Loucy (cell line): ENCODE data around the gene DGCR8.
"Not testable (repeated sequence)": the region's sequence is repeated elsewhere in the genome, so short reads cannot be mapped to it uniquely, and the experiment has no call there.

Experiments
- H2AFZ ChIP-seq: fragments of 200-600 bp; sonication (generic); 2 replicates; pipeline ENCODE4 v1.6.0; 2016; ENCODE audit warnings: antibody characterized with exemption, mild to moderate bottlenecking, low read length, moderate library complexity
- H3F3A ChIP-seq: fragments of 200-600 bp; 2 replicates; pipeline ENCODE4 v1.6.0; 2016; ENCODE audit warnings: antibody characterized with exemption, low read depth, mild to moderate bottlenecking
- H3K27me3 ChIP-seq: fragments of 200-600 bp; sonication (generic); 2 replicates; pipeline ENCODE4 v1.6.1; 2014; ENCODE audit warnings: low read length, mild to moderate bottlenecking; ENCODE audit not compliant: insufficient read depth, poor library complexity, severe bottlenecking
- H3K36me3 ChIP-seq: fragments of 200-600 bp; sonication (generic); 2 replicates; pipeline ENCODE4 v1.6.1; 2016; ENCODE audit warnings: low read length; ENCODE audit not compliant: insufficient read depth
- H3K4me1 ChIP-seq: fragments of 200-600 bp; sonication (generic); 2 replicates; pipeline ENCODE4 v1.5.1; 2014; ENCODE audit warnings: low read length, mild to moderate bottlenecking; ENCODE audit not compliant: insufficient read depth, poor library complexity, severe bottlenecking
- H3K4me2 ChIP-seq: fragments of 200-600 bp; sonication (generic); 2 replicates; pipeline ENCODE4 v1.6.0; 2014; ENCODE audit warnings: antibody characterized with exemption, low read length, low read depth, mild to moderate bottlenecking; ENCODE audit not compliant: poor library complexity, severe bottlenecking
- H3K4me3 ChIP-seq: fragments of 200-600 bp; sonication (generic); 2 replicates; pipeline ENCODE4 v1.5.1; 2014; ENCODE audit warnings: low read length, mild to moderate bottlenecking, mixed read lengths; ENCODE audit not compliant: poor library complexity, severe bottlenecking
- H3K79me2 ChIP-seq: fragments of 200-600 bp; sonication (generic); 2 replicates; pipeline ENCODE4 v1.6.1; 2014; ENCODE audit warnings: low read length; ENCODE audit not compliant: insufficient read depth
- H3K9ac ChIP-seq: fragments of 200-600 bp; sonication (generic); 2 replicates; pipeline ENCODE4 v1.6.0; 2014; ENCODE audit warnings: mild to moderate bottlenecking, low read depth, low read length, moderate library complexity; ENCODE audit not compliant: poor library complexity, severe bottlenecking
- H3K9me2 ChIP-seq: fragments of 200-600 bp; sonication (generic); replicated peaks from 2 replicates; pipeline ENCODE4 v1.6.1; 2016; ENCODE audit warnings: low read depth, low read length, mixed read lengths
- H3K9me3 ChIP-seq: fragments of 200-600 bp; sonication (generic); 2 replicates; pipeline ENCODE4 v1.6.1; 2014; ENCODE audit warnings: mild to moderate bottlenecking, antibody characterized with exemption, low read length, low read depth; ENCODE audit not compliant: insufficient read depth
- H4K20me1 ChIP-seq: fragments of 200-600 bp; sonication (generic); 2 replicates; pipeline ENCODE4 v1.6.0; 2014; ENCODE audit warnings: antibody characterized with exemption, low read length, mild to moderate bottlenecking; ENCODE audit not compliant: insufficient read depth, poor library complexity, severe bottlenecking
- CTCF ChIP-seq: fragments of 200-600 bp; sonication (generic); conservative IDR thresholded peaks from 2 replicates; pipeline ENCODE4 v1.5.1; 2014; ENCODE audit warnings: mild to moderate bottlenecking, antibody characterized with exemption, low read length
- EZH2phosphoT487 ChIP-seq: fragments of 200-600 bp; IDR thresholded peaks from 2 replicates; pipeline ENCODE4 v1.6.1; 2018; ENCODE audit warnings: antibody characterized with exemption, mild to moderate bottlenecking, moderate library complexity, borderline replicate concordance

DGCR8 gene

GRCh38 chr22:20065896-20066616 is 14.0 kb upstream of the DGCR8 start:
- H3K9ac ChIP-seq: no peak overlapping the region
- no peak overlapping the region for H3K4me3 ChIP-seq
- no peak for TF ChIP-seq CTCF
- TF ChIP-seq EZH2phosphoT487: no peak
- H3K4me2 ChIP-seq: no peak overlapping the region
- H3K36me3 ChIP-seq: no peaks in the 10 kb centered on the region; the same call in 1 of the 2 replicates
- no peaks in the 10 kb centered on the region for H3K79me2 ChIP-seq
- no peaks in the 10 kb centered on the region for H3K27me3 ChIP-seq
- H3F3A ChIP-seq: no peaks in the 10 kb centered on the region
- H2AFZ ChIP-seq: no peak overlapping the region
- H3K9me3 ChIP-seq: no peaks in the 10 kb centered on the region
- H3K9me2 ChIP-seq: no peaks in the 10 kb centered on the region
- no peaks in the 10 kb centered on the region for H4K20me1 ChIP-seq
- H3K4me1 ChIP-seq: no peaks in the 10 kb centered on the region

GRCh38 chr22:20066617-20067383 is 13.2 kb upstream of the DGCR8 start:
- H3K79me2 ChIP-seq: no peaks in the 10 kb centered on the region
- H3K9ac ChIP-seq: no peak overlapping the region
- H3K4me1 ChIP-seq: no peaks in the 10 kb centered on the region
- TF ChIP-seq CTCF (no peak), EZH2phosphoT487 (no peak)
- no peaks in the 10 kb centered on the region for H3K9me3 ChIP-seq
- H4K20me1 ChIP-seq: no peaks in the 10 kb centered on the region
- no peaks in the 10 kb centered on the region for H3K9me2 ChIP-seq
- H3K4me3 ChIP-seq: no peak overlapping the region
- H3K4me2 ChIP-seq: no peak overlapping the region
- H2AFZ ChIP-seq: no peak overlapping the region
- H3K36me3 ChIP-seq: no peaks in the 10 kb centered on the region; the same call in 1 of the 2 replicates
- H3F3A ChIP-seq: no peaks in the 10 kb centered on the region
- no peaks in the 10 kb centered on the region for H3K27me3 ChIP-seq

- H2AFZ ChIP-seq, H3K27me3 ChIP-seq, H3K9me3 ChIP-seq, H3K4me1 ChIP-seq, H3K4me3 ChIP-seq, H4K20me1 ChIP-seq, H3K4me2 ChIP-seq, H3F3A ChIP-seq, H3K36me3 ChIP-seq, H3K79me2 ChIP-seq, H3K9me2 ChIP-seq, H3K9ac ChIP-seq: not testable (repeated sequence)
Measured at GRCh38 chr22:20067384-20067682, 12.7 kb upstream of the DGCR8 start.

- TF ChIP-seq CTCF (no peak), EZH2phosphoT487 (no peak)
- Histone ChIP-seq H2AFZ (no peak overlapping the region), H3K79me2 (no peaks in the 10 kb centered on the region), H3K9ac (no peak overlapping the region), H3K27me3 (no peaks in the 10 kb centered on the region), H3K4me2 (no peak overlapping the region), H3K9me3 (no peaks in the 10 kb centered on the region), H3F3A (no peaks in the 10 kb centered on the region), H3K4me1 (no peaks in the 10 kb centered on the region), H3K36me3 (no peaks in the 10 kb centered on the region; the same call in 1 of the 2 replicates), H4K20me1 (no peaks in the 10 kb centered on the region), H3K4me3 (no peak overlapping the region), H3K9me2 (no peaks in the 10 kb centered on the region)
Measured at GRCh38 chr22:20068640-20069039, 11.4 kb upstream of the DGCR8 start.
